ENCODE results near the gene SMC4. TPM values are rescaled to one million over a fixed set of nuclear protein-coding genes. Genes with fewer than 3 reads are reported as not detected.

Gene SMC4
- total and polyA plus RNA-seq, 8 donors, result 6.5 to 15.7 (median 10.0) TPM

DNA sequence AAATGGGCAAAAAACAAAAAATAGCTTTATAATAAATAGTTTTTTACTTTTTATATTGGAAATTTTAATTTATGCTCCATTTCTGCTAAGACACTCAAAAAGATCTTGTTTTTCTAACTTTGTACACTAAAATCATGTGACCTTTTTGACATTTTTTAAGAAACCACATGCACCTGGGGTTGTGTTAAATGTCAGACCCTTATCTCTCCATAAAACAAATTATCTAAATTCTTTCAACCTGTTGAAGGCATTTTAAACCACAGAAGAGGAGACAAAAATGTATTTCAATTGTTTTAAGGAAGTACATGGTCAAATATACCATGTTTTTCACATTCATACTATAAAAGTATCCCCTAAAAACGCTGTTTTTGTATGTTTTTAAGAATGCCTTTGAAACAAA is 29.7 kb upstream of the SMC4 start:
- no peaks in the 10 kb centered on the region for H3K27me3 ChIP-seq
- FAIRE-seq (peak; percentile 43), ATAC-seq (no peak), DNase-seq (no peak)
- H3K27ac ChIP-seq, result no peak overlapping the region
- H3K4me3 ChIP-seq, result no peak overlapping the region
- H3K9me3 ChIP-seq, result no peaks in the 10 kb centered on the region
- 73 to 80% methylated on average over 1 of the region's 1 CpG for WGBS, 2 donors
- no peaks in the 10 kb centered on the region for H3K36me3 ChIP-seq
- TF ChIP-seq, protein P1, sequence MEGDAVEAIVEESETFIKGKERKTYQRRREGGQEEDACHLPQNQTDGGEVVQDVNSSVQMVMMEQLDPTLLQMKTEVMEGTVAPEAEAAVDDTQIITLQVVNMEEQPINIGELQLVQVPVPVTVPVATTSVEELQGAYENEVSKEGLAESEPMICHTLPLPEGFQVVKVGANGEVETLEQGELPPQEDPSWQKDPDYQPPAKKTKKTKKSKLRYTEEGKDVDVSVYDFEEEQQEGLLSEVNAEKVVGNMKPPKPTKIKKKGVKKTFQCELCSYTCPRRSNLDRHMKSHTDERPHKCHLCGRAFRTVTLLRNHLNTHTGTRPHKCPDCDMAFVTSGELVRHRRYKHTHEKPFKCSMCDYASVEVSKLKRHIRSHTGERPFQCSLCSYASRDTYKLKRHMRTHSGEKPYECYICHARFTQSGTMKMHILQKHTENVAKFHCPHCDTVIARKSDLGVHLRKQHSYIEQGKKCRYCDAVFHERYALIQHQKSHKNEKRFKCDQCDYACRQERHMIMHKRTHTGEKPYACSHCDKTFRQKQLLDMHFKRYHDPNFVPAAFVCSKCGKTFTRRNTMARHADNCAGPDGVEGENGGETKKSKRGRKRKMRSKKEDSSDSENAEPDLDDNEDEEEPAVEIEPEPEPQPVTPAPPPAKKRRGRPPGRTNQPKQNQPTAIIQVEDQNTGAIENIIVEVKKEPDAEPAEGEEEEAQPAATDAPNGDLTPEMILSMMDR (IDR thresholded peaks at IDR 0.05), result no peak
- intact Hi-C loops (cut with DNase I), result no loop called here
- H3K4me1 ChIP-seq, result no peaks in the 10 kb centered on the region

- no peak for FAIRE-seq
- no peak overlapping the region for H3K27ac ChIP-seq
Observed at GRCh38 chr3:160370987-160371857, 28.2 kb upstream of the SMC4 start.

GRCh38 chr3:160372780-160373179 is 26.7 kb upstream of the SMC4 start:
- H3K27me3 ChIP-seq, result no peaks in the 10 kb centered on the region
- no peak for ATAC-seq
- intact Hi-C loops (cut with DNase I), result no loop called here
- DNase-seq, result no peak
- no peak overlapping the region for H3K4me3 ChIP-seq
- no peaks in the 10 kb centered on the region for H3K36me3 ChIP-seq
- no peaks in the 10 kb centered on the region for H3K4me1 ChIP-seq
- TF ChIP-seq, protein P1 (IDR thresholded peaks at IDR 0.05), result no peak
- no peak overlapping the region for H3K27ac ChIP-seq
- FAIRE-seq, result no peak
- H3K9me3 ChIP-seq, result no peaks in the 10 kb centered on the region

More at GRCh38 chr3:160370987-160371857, 28.2 kb upstream of the SMC4 start:
- intact Hi-C loops (cut with DNase I), result no loop called here
- ATAC-seq, result no peak
- Histone ChIP-seq H3K9me3 (no peaks in the 10 kb centered on the region), H3K4me1 (no peaks in the 10 kb centered on the region), H3K27me3 (no peaks in the 10 kb centered on the region), H3K4me3 (no peak overlapping the region), H3K36me3 (no peaks in the 10 kb centered on the region)
- WGBS, 2 donors, result 91 to 94% methylated on average over 6 of the region's 6 CpGs
- DNase-seq, result no peak
- TF ChIP-seq, protein P1 (IDR thresholded peaks at IDR 0.05), result no peak

- TF ChIP-seq, protein P1 (IDR thresholded peaks at IDR 0.05), result no peak
- Histone ChIP-seq H3K4me1 (no peaks in the 10 kb centered on the region), H3K36me3 (no peaks in the 10 kb centered on the region), H3K9me3 (no peaks in the 10 kb centered on the region), H3K4me3 (no peak overlapping the region), H3K27ac (no peak overlapping the region), H3K27me3 (no peaks in the 10 kb centered on the region)
- DNase-seq (no peak), FAIRE-seq (no peak), ATAC-seq (no peak)
- intact Hi-C loops (cut with DNase I), result no loop called here
- 90 to 92% methylated on average over 2 of the region's 2 CpGs for WGBS, 2 donors
Observed at GRCh38 chr3:160373655-160374054, 25.8 kb upstream of the SMC4 start.

DNA sequence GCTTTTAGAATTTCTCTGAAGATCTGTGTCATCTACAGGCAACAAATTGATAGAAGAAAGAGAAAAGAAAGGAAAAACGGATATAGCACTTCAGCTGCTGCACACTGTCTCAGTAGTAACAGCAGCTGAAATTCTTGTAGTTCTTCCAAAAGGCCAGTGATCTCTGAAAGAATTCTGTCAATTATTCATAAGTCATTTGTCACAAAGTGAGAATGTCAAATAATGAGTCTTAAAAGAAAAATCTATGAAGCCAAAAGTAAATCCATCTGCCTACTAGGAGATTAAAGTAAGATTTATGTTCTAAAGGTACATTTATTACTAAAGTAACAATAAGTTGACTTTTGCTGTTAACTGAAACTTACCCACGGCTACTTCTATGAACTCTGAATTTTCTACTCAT is 25.0 kb upstream of the SMC4 start:
- WGBS, 2 donors, result 32 to 36% methylated on average over 2 of the region's 2 CpGs
- FAIRE-seq (peak; percentile 29), DNase-seq (no peak), ATAC-seq (no peak)
- H3K9me3 ChIP-seq, result no peaks in the 10 kb centered on the region
- intact Hi-C loops (cut with DNase I), result no loop called here
- H3K4me3 ChIP-seq, result no peak overlapping the region
- no peaks in the 10 kb centered on the region for H3K4me1 ChIP-seq
- TF ChIP-seq, protein P1 (IDR thresholded peaks at IDR 0.05), result no peak
- H3K27me3 ChIP-seq, result no peaks in the 10 kb centered on the region
- H3K36me3 ChIP-seq, result no peaks in the 10 kb centered on the region
- H3K27ac ChIP-seq, result no peak overlapping the region

Data from pancreas (tissue), 10 donors.